HL-60 (cell line): ENCODE measurements around the gene TLR2.

Experiments
- DNase-seq, 2 experiments: peaks; one replicate each; pipeline ENCODE4 v3.0.0-alpha.2; 2010 to 2020; ENCODE audit warnings: low read depth in 1 of 2, low spot score in 1 of 2
- H3K27ac ChIP-seq: fragments of 250-450 bp; sonication (Bioruptor Pico); replicated peaks from 2 replicates; pipeline ENCODE4 v1.5.1; 2020; ENCODE audit warnings: mild to moderate bottlenecking, moderate library complexity
- H3K27me3 ChIP-seq: fragments of 250-450 bp; sonication (Bioruptor Pico); 2 replicates; pipeline ENCODE4 v1.5.1; 2021; ENCODE audit warnings: mild to moderate bottlenecking, moderate library complexity; ENCODE audit not compliant: insufficient read depth, poor library complexity, severe bottlenecking
- H3K4me3 ChIP-seq: replicated peaks from 2 replicates; pipeline ENCODE4 v1.5.1; 2011; ENCODE audit warnings: mild to moderate bottlenecking, control low read depth, low read length; ENCODE audit not compliant: insufficient read depth
- GABPA ChIP-seq: IDR thresholded peaks from 2 replicates; pipeline ENCODE4 v1.6.1; 2012; ENCODE audit warnings: low read depth
- POLR2AphosphoS5 ChIP-seq: IDR thresholded peaks from 2 replicates; pipeline ENCODE4 v1.6.1; 2012; ENCODE audit warnings: low read depth
- SPI1 ChIP-seq: IDR thresholded peaks from 2 replicates; pipeline ENCODE4 v1.6.1; 2012; ENCODE audit warnings: low read depth, mild to moderate bottlenecking, borderline replicate concordance
- TF ChIP-seq, protein P1 (sequence below): IDR thresholded peaks from 2 replicates; pipeline ENCODE4 v1.6.1; 2012; ENCODE audit warnings: low read depth; ENCODE audit not compliant: insufficient replicate concordance
- TF ChIP-seq, protein P2 (sequence below): IDR thresholded peaks from one replicate; pipeline ENCODE4 v1.5.1; 2011; ENCODE audit warnings: low read length, control low read depth, inconsistent platforms; ENCODE audit not compliant: insufficient read depth

The TLR2 gene

DNA sequence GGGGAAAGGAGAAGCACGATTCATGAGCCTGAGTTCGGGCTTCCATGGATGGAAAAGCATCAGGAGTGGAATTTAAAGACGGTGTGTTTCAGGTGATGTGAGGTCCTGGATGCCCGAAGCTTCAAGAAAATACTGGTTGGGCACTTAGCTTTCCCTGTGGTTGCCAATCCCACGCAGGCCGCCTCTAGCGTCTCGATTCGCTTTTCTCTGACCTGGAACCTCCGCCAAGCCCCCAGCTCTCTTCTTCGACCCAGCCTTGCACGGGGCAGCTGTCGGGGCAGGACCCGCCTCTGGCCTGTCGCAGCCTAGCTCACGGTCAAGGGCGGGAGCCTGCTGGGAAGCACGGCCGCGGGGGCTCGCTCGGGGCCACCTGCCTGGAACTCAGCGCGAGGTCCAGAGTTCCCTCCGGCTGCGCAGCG lies 308 bp upstream of the TLR2 start:
- Histone ChIP-seq H3K4me3 (peak overlapping the region; percentile 89), H3K27me3 (no peaks in the 10 kb centered on the region), H3K27ac (peak overlapping the region; percentile 69)
- TF ChIP-seq, protein P1, sequence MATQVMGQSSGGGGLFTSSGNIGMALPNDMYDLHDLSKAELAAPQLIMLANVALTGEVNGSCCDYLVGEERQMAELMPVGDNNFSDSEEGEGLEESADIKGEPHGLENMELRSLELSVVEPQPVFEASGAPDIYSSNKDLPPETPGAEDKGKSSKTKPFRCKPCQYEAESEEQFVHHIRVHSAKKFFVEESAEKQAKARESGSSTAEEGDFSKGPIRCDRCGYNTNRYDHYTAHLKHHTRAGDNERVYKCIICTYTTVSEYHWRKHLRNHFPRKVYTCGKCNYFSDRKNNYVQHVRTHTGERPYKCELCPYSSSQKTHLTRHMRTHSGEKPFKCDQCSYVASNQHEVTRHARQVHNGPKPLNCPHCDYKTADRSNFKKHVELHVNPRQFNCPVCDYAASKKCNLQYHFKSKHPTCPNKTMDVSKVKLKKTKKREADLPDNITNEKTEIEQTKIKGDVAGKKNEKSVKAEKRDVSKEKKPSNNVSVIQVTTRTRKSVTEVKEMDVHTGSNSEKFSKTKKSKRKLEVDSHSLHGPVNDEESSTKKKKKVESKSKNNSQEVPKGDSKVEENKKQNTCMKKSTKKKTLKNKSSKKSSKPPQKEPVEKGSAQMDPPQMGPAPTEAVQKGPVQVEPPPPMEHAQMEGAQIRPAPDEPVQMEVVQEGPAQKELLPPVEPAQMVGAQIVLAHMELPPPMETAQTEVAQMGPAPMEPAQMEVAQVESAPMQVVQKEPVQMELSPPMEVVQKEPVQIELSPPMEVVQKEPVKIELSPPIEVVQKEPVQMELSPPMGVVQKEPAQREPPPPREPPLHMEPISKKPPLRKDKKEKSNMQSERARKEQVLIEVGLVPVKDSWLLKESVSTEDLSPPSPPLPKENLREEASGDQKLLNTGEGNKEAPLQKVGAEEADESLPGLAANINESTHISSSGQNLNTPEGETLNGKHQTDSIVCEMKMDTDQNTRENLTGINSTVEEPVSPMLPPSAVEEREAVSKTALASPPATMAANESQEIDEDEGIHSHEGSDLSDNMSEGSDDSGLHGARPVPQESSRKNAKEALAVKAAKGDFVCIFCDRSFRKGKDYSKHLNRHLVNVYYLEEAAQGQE: no peak
- TF ChIP-seq GABPA: no peak
- TF ChIP-seq, protein P2, sequence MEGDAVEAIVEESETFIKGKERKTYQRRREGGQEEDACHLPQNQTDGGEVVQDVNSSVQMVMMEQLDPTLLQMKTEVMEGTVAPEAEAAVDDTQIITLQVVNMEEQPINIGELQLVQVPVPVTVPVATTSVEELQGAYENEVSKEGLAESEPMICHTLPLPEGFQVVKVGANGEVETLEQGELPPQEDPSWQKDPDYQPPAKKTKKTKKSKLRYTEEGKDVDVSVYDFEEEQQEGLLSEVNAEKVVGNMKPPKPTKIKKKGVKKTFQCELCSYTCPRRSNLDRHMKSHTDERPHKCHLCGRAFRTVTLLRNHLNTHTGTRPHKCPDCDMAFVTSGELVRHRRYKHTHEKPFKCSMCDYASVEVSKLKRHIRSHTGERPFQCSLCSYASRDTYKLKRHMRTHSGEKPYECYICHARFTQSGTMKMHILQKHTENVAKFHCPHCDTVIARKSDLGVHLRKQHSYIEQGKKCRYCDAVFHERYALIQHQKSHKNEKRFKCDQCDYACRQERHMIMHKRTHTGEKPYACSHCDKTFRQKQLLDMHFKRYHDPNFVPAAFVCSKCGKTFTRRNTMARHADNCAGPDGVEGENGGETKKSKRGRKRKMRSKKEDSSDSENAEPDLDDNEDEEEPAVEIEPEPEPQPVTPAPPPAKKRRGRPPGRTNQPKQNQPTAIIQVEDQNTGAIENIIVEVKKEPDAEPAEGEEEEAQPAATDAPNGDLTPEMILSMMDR: no peak
- TF ChIP-seq POLR2AphosphoS5: no peak
- TF ChIP-seq SPI1: no peak
- DNase-seq: no peak

DNA sequence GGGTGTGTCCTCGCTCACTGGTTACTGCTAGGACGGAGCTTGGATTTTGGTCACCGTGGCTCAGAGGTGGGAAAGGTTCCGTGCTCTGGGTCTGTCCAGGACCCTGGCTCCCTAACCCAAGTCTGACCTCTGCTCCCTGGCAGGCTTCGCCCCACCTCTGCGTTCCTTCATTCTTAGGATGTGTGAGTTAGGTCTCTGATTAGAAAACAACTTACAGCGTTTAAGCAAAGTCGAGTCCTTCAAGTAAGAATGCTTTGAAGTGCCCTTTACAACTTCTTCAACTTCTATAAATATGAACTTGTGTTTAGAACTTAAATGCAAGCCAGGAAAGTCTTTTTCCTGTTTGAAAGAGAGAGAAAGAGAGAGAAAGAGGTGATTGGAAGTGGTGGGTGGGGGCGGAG lies 891 bp downstream of the TLR2 start:
- DNase-seq: no peak
- no peak overlapping the region for H3K27ac ChIP-seq
- TF ChIP-seq GABPA: no peak
- TF ChIP-seq SPI1: no peak
- TF ChIP-seq, protein P1: no peak
- TF ChIP-seq POLR2AphosphoS5: no peak
- TF ChIP-seq, protein P2: no peak
- H3K27me3 ChIP-seq: no peaks in the 10 kb centered on the region
- H3K4me3 ChIP-seq: peak overlapping the region; percentile 89

DNA sequence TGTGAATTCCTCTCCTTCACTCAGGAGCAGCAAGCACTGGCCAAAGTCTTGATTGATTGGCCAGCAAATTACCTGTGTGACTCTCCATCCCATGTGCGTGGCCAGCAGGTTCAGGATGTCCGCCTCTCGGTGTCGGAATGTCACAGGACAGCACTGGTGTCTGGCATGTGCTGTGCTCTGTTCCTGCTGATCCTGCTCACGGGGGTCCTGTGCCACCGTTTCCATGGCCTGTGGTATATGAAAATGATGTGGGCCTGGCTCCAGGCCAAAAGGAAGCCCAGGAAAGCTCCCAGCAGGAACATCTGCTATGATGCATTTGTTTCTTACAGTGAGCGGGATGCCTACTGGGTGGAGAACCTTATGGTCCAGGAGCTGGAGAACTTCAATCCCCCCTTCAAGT lies 20.4 kb downstream of the TLR2 start:
- no peak for DNase-seq
- TF ChIP-seq, protein P1: no peak
- TF ChIP-seq POLR2AphosphoS5 (no peak), SPI1 (no peak), GABPA (no peak)
- TF ChIP-seq, protein P2: no peak
- Histone ChIP-seq H3K27ac (no peak overlapping the region), H3K4me3 (no peak overlapping the region), H3K27me3 (no peaks in the 10 kb centered on the region)
